Aorta (tissue), 5 donors: ENCODE results near the gene DVL1. TPM values are rescaled to one million over a fixed set of nuclear protein-coding genes. Genes with fewer than 3 reads are reported as not detected.

Experiments used
- ATAC-seq: fragments of 200-7000 bp; cut with Tn5 transposase; one replicate; pipeline ENCODE4 v1.9.1; 2022; ENCODE audit warnings: moderate library complexity; ENCODE audit not compliant: low FRiP score
- DNase-seq, 2 donors: peaks; one replicate each; pipeline ENCODE4 v3.0.0-alpha.2; 2020
- H3K27ac ChIP-seq, 2 donors: one replicate each; pipeline ENCODE4 v1.5.1; 2013; ENCODE audit warnings: low read length in 2 of 2, mild to moderate bottlenecking in 2 of 2, moderate library complexity in 2 of 2, control low read depth in 1 of 2, inconsistent platforms in 1 of 2, low read depth in 1 of 2
- H3K27me3 ChIP-seq, 2 donors: one replicate each; pipeline ENCODE4 v1.6.1; 2013; ENCODE audit warnings: control low read depth in 1 of 2, low read length in 1 of 2, mild to moderate bottlenecking in 1 of 2, moderate library complexity in 1 of 2; ENCODE audit not compliant: insufficient read depth in 2 of 2, control insufficient read depth in 1 of 2
- H3K36me3 ChIP-seq, 2 donors: one replicate each; pipeline ENCODE4 v1.6.1; 2013; ENCODE audit warnings: control low read depth in 1 of 2, low read length in 1 of 2, mild to moderate bottlenecking in 1 of 2; ENCODE audit not compliant: insufficient read depth in 2 of 2, control insufficient read depth in 1 of 2
- H3K4me1 ChIP-seq, 2 donors: one replicate each; pipeline ENCODE4 v1.6.1; 2013; ENCODE audit warnings: low read length in 2 of 2, control low read depth in 1 of 2, mild to moderate bottlenecking in 1 of 2, moderate library complexity in 1 of 2; ENCODE audit not compliant: insufficient read depth in 2 of 2, control insufficient read depth in 1 of 2
- H3K4me3 ChIP-seq, 2 donors: one replicate each; pipeline ENCODE4 v1.5.1; 2013; ENCODE audit warnings: low read length in 2 of 2, control low read depth in 1 of 2, mild to moderate bottlenecking in 1 of 2
- H3K9me3 ChIP-seq: one replicate; pipeline ENCODE4 v1.6.1; 2013; ENCODE audit warnings: mild to moderate bottlenecking, low read length; ENCODE audit not compliant: control insufficient read depth
- WGBS, 2 donors: extraction: QIAGEN DNeasy Blood & Tissue Kit; methylation state at CpG; one replicate each; pipeline ENCODE4 v1.1.7; 2013; 5-methylcytosine and 5-hydroxymethylcytosine counted together
- intact Hi-C, 2 donors: fragments of 100-400 bp; cut with DNase I; formaldehyde crosslinking; loops; one replicate each; pipeline versions ENCODE4 v1.14.2 to v1.15.0; 2022
- polyA plus RNA-seq, 2 donors: library from polyadenylated mRNA; stranded (reverse); fragments of 200-250 nt; gene quantifications; one replicate each; pipeline ENCODE4 v1.2.3, GENCODE V29; 2013
- total RNA-seq, 2 donors: library from RNA; stranded (reverse); fragmentation: NEBNext Ultra II Directional; extraction: Animal tissue kit (Norgen Biotek cat#: 25700); gene quantifications; one replicate each; pipeline ENCODE4 v1.2.1, GENCODE V29; 2021
- donor health status: healthy with polysubstance abuse.
- donor health status: Bipolar disorder and iron deficiency.
- donor health status: DM: no; HTN: no; CAD: no.
- donor health status: DM: no; HTN: no; CAD: no.
- donor health status: DM: yes; HTN: yes; CAD: no.

The DVL1 gene
- total and polyA plus RNA-seq, 4 donors: 21.2 to 71.9 (median 51.2) TPM

- no peaks in the 10 kb centered on the region for H3K36me3 ChIP-seq
- H3K4me1 ChIP-seq: no peaks in the 10 kb centered on the region
- no peak for ATAC-seq
- H3K27ac ChIP-seq: no peak overlapping the region
- intact Hi-C loops: no loop called here
- no peaks in the 10 kb centered on the region for H3K27me3 ChIP-seq
- no peaks in the 10 kb centered on the region for H3K9me3 ChIP-seq
- H3K4me3 ChIP-seq: no peak overlapping the region
- no peak for DNase-seq
- WGBS, 2 donors: 86 to 91% methylated on average over 13 of the region's 13 CpGs
Observed at GRCh38 chr1:1303736-1304135, 45.5 kb downstream of the DVL1 start.

GRCh38 chr1:1302951-1303509 lies 46.2 kb downstream of the DVL1 start:
- WGBS, 2 donors: 86 to 88% methylated on average over 29 to 31 of the region's 31 CpGs
- intact Hi-C loops: no loop called here
- Histone ChIP-seq H3K9me3 (no peaks in the 10 kb centered on the region), H3K4me1 (no peaks in the 10 kb centered on the region), H3K36me3 (no peaks in the 10 kb centered on the region), H3K4me3 (no peak overlapping the region), H3K27ac (no peak overlapping the region), H3K27me3 (no peaks in the 10 kb centered on the region)
- DNase-seq (no peak), ATAC-seq (no peak)

- Histone ChIP-seq H3K4me1 (no peaks in the 10 kb centered on the region), H3K36me3 (no peaks in the 10 kb centered on the region), H3K27ac (no peak overlapping the region), H3K4me3 (no peak overlapping the region), H3K9me3 (no peaks in the 10 kb centered on the region), H3K27me3 (no peaks in the 10 kb centered on the region)
- ATAC-seq (no peak), DNase-seq (no peak)
- WGBS, 2 donors: 92 to 94% methylated on average over 8 to 9 of the region's 9 CpGs
- intact Hi-C loops: no loop called here
Observed at GRCh38 chr1:1302006-1302430, 47.2 kb downstream of the DVL1 start.

DNA sequence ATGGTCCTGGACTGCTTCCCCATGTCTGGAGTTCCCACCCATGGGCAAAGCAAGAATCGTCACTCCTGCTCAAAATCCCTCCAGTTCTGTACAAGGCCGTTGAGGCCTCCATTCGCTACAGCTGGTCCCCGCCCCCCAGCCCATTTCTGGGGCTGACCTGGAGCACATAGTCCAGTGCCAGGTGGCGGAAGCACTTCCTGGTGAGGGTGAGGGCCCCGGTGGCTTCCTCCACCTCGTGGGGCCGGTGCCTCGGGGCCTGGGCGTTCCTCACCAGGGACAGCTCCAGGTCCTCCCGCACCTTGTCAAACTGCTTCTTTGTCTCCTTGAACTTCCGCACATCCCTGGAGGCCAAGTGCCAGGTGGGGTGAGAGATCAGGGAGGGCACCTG lies 48.9 kb downstream of the DVL1 start:
- ATAC-seq: no peak
- WGBS, 2 donors: 90 to 91% methylated on average over 12 of the region's 12 CpGs
- intact Hi-C loops: no loop called here

DNA sequence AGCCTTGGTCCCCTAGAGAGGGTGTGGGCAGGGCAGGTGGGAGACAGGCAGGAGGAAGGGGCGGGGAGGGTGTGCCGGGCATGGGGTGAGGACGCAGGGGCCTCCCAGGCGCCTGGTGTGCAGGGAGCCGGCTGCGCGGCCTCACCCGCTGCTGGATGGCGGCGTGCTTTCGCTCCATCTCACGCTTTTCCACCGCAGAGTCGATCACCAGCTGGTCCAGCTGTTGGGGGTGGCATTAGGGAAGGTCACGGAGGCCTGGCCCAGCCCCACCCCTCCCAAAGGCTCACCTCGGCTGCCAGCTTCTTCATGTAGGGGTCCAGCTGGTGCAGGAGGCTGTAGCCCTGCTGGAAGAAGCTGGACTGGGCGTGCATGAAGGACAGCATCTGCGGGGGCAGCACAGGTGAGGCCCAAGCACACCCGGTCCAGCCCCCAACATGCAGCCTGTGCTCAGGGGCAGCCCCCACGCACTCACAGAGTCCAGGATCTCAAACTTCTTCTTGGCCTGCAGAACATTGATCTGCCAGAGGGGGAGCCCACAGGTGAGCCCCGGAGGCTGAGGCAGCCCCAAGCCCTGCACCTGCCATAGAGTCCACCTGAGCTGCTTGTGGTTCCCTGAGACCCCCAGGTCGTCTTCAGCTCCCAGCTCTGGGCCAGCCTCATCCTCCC lies 49.4 kb downstream of the DVL1 start:
- Histone ChIP-seq H3K4me1 (no peaks in the 10 kb centered on the region), H3K4me3 (no peak overlapping the region), H3K36me3 (no peaks in the 10 kb centered on the region), H3K27ac (no peak overlapping the region), H3K9me3 (no peaks in the 10 kb centered on the region), H3K27me3 (no peaks in the 10 kb centered on the region)
- WGBS, 2 donors: 90 to 91% methylated on average over 18 to 22 of the region's 22 CpGs
- intact Hi-C loops: loop anchor here in 1 of 2 donors (10.0 kb wide), 1 partner anchor 315 kb away; the partner anchor contains the start of gene PERM1
- DNase-seq (no peak), ATAC-seq (no peak)

More for the DNA sequence above, 48.9 kb downstream of the DVL1 start:
- Histone ChIP-seq H3K27ac (no peak overlapping the region), H3K27me3 (no peaks in the 10 kb centered on the region), H3K9me3 (no peaks in the 10 kb centered on the region), H3K4me1 (no peaks in the 10 kb centered on the region), H3K36me3 (no peaks in the 10 kb centered on the region), H3K4me3 (no peak overlapping the region)
- no peak for DNase-seq

- 65 to 74% methylated on average over 24 to 30 of the region's 30 CpGs for WGBS, 2 donors
- DNase-seq: no peak
- ATAC-seq: no peak
- Histone ChIP-seq H3K27ac (no peak overlapping the region), H3K36me3 (no peaks in the 10 kb centered on the region), H3K4me1 (no peaks in the 10 kb centered on the region), H3K4me3 (no peak overlapping the region), H3K9me3 (no peaks in the 10 kb centered on the region), H3K27me3 (no peaks in the 10 kb centered on the region)
- intact Hi-C loops: loop anchor here in 1 of 2 donors (10.0 kb wide), 1 partner anchor 314 kb away; the partner anchor contains the start of gene PERM1
Observed at GRCh38 chr1:1298861-1299685, 50.1 kb downstream of the DVL1 start.

DNA sequence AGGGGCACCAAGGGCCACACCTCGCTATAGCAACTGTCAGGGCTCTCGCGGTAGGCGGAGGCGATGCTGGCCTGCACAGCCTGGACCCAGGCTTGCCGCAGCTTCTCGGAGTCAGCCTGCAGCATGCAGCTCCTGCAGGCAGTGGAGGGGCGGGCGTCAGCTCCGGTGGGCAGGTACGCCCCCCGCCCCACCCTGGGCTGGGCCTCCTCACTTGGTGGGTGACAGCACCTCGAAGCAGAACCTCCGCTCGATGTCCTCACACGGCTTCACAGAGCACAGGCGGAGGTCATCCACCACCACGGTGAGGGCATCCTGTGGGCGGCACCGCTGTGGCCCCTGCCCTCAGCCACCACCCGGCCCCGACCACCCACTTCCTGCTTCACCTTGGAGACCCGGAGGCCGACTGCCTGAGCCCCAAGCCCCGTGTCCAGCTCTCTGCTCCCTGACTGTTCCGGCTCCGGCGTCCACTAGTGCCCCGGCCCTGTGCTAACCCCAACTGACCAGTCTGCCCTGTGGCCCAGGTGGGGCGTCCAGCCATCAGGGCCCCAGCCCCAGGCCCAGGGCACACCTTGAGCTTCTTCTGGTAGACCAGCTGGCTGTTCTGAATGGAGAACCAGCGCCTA lies 51.3 kb downstream of the DVL1 start:
- Histone ChIP-seq H3K27ac (no peak overlapping the region), H3K36me3 (no peaks in the 10 kb centered on the region), H3K9me3 (no peaks in the 10 kb centered on the region), H3K27me3 (no peaks in the 10 kb centered on the region), H3K4me3 (no peak overlapping the region), H3K4me1 (no peaks in the 10 kb centered on the region)
- ATAC-seq (no peak), DNase-seq (no peak)
- intact Hi-C loops: loop anchor here in 1 of 2 donors (10.0 kb wide), 1 partner anchor 313 kb away; the partner anchor contains the start of gene PERM1
- 94% methylated on average over 31 of the region's 31 CpGs for WGBS, 2 donors
